WTC11 (cell line): Measurements from ENCODE around the gene MYO5B. TPM values are rescaled to one million over a fixed set of nuclear protein-coding genes. Genes with fewer than 3 reads are reported as not detected.

Experiments
- ATAC-seq: fragments of 200-7000 bp; cut with Tn5 transposase; 2 replicates; pipeline ENCODE4 v1.10.0; 2021; ENCODE audit warnings: mild to moderate bottlenecking, moderate library complexity
- CTCF ChIA-PET: fragments of 300-600 bp; sonication (Branson Sonifier 250); formaldehyde crosslinking; loops from one replicate; lab custom pipeline; 2021; ENCODE audit warnings: antibody characterized with exemption; lab: Charles Lee
- POLR2A ChIA-PET: fragments of 350-600 bp; sonication (Branson Sonifier 250); formaldehyde crosslinking; loops from one replicate; lab custom pipeline; 2021; ENCODE audit warnings: antibody characterized with exemption; lab: Charles Lee
- DNase-seq: peaks from one replicate; pipeline ENCODE4 v3.0.0; 2021; ENCODE audit warnings: low spot score
- H3K27ac Mint-ChIP-seq: 2 replicates; pipeline ENCODE4 v1.8.0; 2021; ENCODE audit warnings: mixed read lengths
- H3K27me3 Mint-ChIP-seq: 2 replicates; pipeline ENCODE4 v1.8.0; 2021; ENCODE audit warnings: low read depth, mild to moderate bottlenecking, moderate library complexity, mixed read lengths
- H3K36me3 Mint-ChIP-seq: 2 replicates; pipeline ENCODE4 v1.8.0; 2021; ENCODE audit warnings: mixed read lengths
- H3K4me1 Mint-ChIP-seq: 2 replicates; pipeline ENCODE4 v1.8.0; 2022; ENCODE audit warnings: mixed read lengths
- H3K4me3 Mint-ChIP-seq: 2 replicates; pipeline ENCODE4 v1.8.0; 2021; ENCODE audit warnings: mild to moderate bottlenecking, moderate library complexity, mixed read lengths
- H3K9me3 Mint-ChIP-seq: 2 replicates; pipeline ENCODE4 v1.8.0; 2021; ENCODE audit warnings: mixed read lengths
- AR ChIP-seq: fragments of 250-450 bp; sonication (Bioruptor Pico); IDR thresholded peaks from 2 replicates; pipeline ENCODE4 v1.9.0; 2021; ENCODE audit warnings: mild to moderate bottlenecking
- CBFB ChIP-seq: sonication (generic); formaldehyde crosslinking; IDR thresholded peaks from 2 replicates; pipeline ENCODE4 v1.8.1; 2022; ENCODE audit warnings: mild to moderate bottlenecking, low read depth, missing genetic modification reagents
- FOXP1 ChIP-seq: sonication (generic); formaldehyde crosslinking; IDR thresholded peaks from 2 replicates; pipeline ENCODE4 v1.8.0; 2022; ENCODE audit warnings: missing genetic modification reagents, mild to moderate bottlenecking, moderate library complexity, borderline replicate concordance
- HMGXB4 ChIP-seq: sonication (generic); formaldehyde crosslinking; IDR thresholded peaks from 2 replicates; pipeline ENCODE4 v1.8.1; 2023; ENCODE audit warnings: mild to moderate bottlenecking, moderate library complexity, missing genetic modification reagents
- IRF2 ChIP-seq: sonication (generic); formaldehyde crosslinking; IDR thresholded peaks from 2 replicates; pipeline ENCODE4 v1.8.0; 2022; ENCODE audit warnings: low read depth, missing genetic modification reagents, borderline replicate concordance
- JUN ChIP-seq: sonication (generic); formaldehyde crosslinking; IDR thresholded peaks from 2 replicates; pipeline ENCODE4 v1.8.0; 2023; ENCODE audit warnings: mild to moderate bottlenecking, missing genetic modification reagents
- MLX ChIP-seq: sonication (generic); formaldehyde crosslinking; IDR thresholded peaks from 2 replicates; pipeline ENCODE4 v1.8.1; 2023; ENCODE audit warnings: mild to moderate bottlenecking, missing genetic modification reagents, moderate library complexity
- MXD4 ChIP-seq: fragments of 250-450 bp; sonication (Bioruptor Pico); IDR thresholded peaks from 2 replicates; pipeline ENCODE4 v1.8.0; 2021; ENCODE audit warnings: mild to moderate bottlenecking, moderate library complexity, borderline replicate concordance
- MYBL2 ChIP-seq: sonication (generic); formaldehyde crosslinking; IDR thresholded peaks from 2 replicates; pipeline ENCODE4 v1.8.1; 2023; ENCODE audit warnings: mild to moderate bottlenecking, moderate library complexity, missing genetic modification reagents
- NFATC4 ChIP-seq: fragments of 250-450 bp; sonication (Bioruptor Pico); IDR thresholded peaks from 2 replicates; pipeline ENCODE4 v1.9.0; 2021; ENCODE audit warnings: mild to moderate bottlenecking
- NFYB ChIP-seq: sonication (generic); formaldehyde crosslinking; conservative IDR thresholded peaks from 2 replicates; pipeline ENCODE4 v1.8.0; 2022; ENCODE audit warnings: low read depth, missing genetic modification reagents
- NR3C1 ChIP-seq: sonication (generic); formaldehyde crosslinking; conservative IDR thresholded peaks from 2 replicates; pipeline ENCODE4 v1.8.1; 2023; ENCODE audit warnings: low read depth, mild to moderate bottlenecking, missing genetic modification reagents
- OVOL2 ChIP-seq: fragments of 250-450 bp; sonication (Bioruptor Pico); IDR thresholded peaks from 2 replicates; pipeline ENCODE4 v1.9.0; 2021; ENCODE audit warnings: mild to moderate bottlenecking, borderline replicate concordance
- TEAD4 ChIP-seq: sonication (generic); formaldehyde crosslinking; IDR thresholded peaks from 2 replicates; pipeline ENCODE4 v1.8.0; 2022; ENCODE audit warnings: mild to moderate bottlenecking, missing genetic modification reagents
- TP53 ChIP-seq: sonication (generic); formaldehyde crosslinking; IDR thresholded peaks from 2 replicates; pipeline ENCODE4 v1.8.1; 2023; ENCODE audit warnings: mild to moderate bottlenecking, missing genetic modification reagents
- ZNF263 ChIP-seq: sonication (generic); formaldehyde crosslinking; IDR thresholded peaks from 2 replicates; pipeline ENCODE4 v1.8.1; 2022; ENCODE audit warnings: low read depth, mild to moderate bottlenecking, moderate library complexity, missing genetic modification reagents
- ZNF317 ChIP-seq: sonication (generic); formaldehyde crosslinking; IDR thresholded peaks from 2 replicates; pipeline ENCODE4 v1.8.1; 2023; ENCODE audit warnings: low read depth, mild to moderate bottlenecking, moderate library complexity, missing genetic modification reagents, borderline replicate concordance
- ZNF671 ChIP-seq: fragments of 250-450 bp; sonication (Bioruptor Pico); IDR thresholded peaks from 2 replicates; pipeline ENCODE4 v1.8.0; 2021; ENCODE audit warnings: mild to moderate bottlenecking
- total RNA-seq: library from RNA; stranded (reverse); gene quantifications from 3 replicates; pipeline ENCODE4 v1.2.3, GENCODE V29; 2021
- TF ChIP-seq, protein P1 (sequence below): fragments of 250-450 bp; sonication (Bioruptor Pico); conservative IDR thresholded peaks from 2 replicates; pipeline ENCODE4 v1.9.0; 2021; ENCODE audit warnings: mild to moderate bottlenecking
- TF ChIP-seq, protein P2 (sequence below): sonication (generic); formaldehyde crosslinking; IDR thresholded peaks from 2 replicates; pipeline ENCODE4 v1.8.1; 2023; ENCODE audit warnings: mild to moderate bottlenecking, missing genetic modification reagents, moderate library complexity

The MYO5B gene
- total RNA-seq, 1 experiment from 2014 or later = 8.7 TPM

- DNase-seq = no peak
- TF ChIP-seq, protein P1, sequence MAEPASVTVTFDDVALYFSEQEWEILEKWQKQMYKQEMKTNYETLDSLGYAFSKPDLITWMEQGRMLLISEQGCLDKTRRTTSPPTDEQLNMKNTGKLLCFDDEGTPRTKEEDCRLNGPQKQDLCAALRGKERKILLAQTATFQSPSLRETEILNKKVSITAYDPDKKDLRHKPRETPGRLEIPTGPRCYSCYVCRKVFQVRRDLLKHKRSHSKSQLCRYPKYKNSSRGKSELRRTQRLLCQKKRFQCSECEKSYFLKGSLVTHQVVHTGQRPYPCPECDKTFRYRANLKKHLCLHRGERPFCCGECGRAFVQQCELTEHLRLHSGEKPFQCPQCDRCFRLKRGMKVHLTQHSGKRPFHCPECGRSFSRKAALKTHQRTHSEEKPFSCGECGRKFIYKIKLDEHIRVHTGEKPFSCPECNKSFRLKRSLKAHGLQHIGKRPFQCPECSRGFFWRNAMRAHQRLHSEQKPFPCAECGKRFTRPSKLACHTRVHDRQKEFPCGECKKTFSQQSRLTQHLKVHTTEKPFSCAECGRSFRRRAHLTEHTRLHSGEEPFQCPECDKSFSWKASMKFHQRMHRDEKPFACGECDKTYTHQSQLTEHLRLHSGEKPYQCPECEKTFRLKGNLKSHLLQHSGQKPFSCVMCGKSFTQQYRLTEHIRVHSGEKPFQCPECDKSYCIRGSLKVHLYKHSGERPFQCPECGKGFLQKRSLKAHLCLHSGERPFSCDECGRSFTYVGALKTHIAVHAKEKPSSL (CRISPR knock-in tag) = no peak
- TF ChIP-seq ZNF671 (no peak), MYBL2 (CRISPR knock-in tag) (no peak), IRF2 (CRISPR knock-in tag) (no peak), TP53 (CRISPR knock-in tag) (no peak), MLX (CRISPR knock-in tag) (no peak), MXD4 (CRISPR knock-in tag) (no peak)
- TF ChIP-seq, all 79 proteins: peak for 0
- Mint-ChIP-seq H3K9me3 (peaks cover 2% of the 10 kb centered on the region), H3K4me3 (no peak overlapping the region), H3K27me3 (no peaks in the 10 kb centered on the region), H3K4me1 (peaks cover 5% of the 10 kb centered on the region), H3K27ac (no peak overlapping the region), H3K36me3 (no peaks in the 10 kb centered on the region)
- ATAC-seq = no peak
- CTCF ChIA-PET = no interaction called here
- POLR2A ChIA-PET = no interaction called here
Measured at GRCh38 chr18:50142441-50143120, 52.4 kb downstream of the MYO5B start.

- peaks cover 5% of the 10 kb centered on the region for H3K9me3 Mint-ChIP-seq
- ChIA-PET CTCF (no interaction called here), POLR2A (no interaction called here)
- no peaks in the 10 kb centered on the region for H3K36me3 Mint-ChIP-seq
- H3K27ac Mint-ChIP-seq = no peak overlapping the region
- H3K4me3 Mint-ChIP-seq = no peak overlapping the region
- H3K4me1 Mint-ChIP-seq = peaks cover 12% of the 10 kb centered on the region
- TF ChIP-seq, protein P2, sequence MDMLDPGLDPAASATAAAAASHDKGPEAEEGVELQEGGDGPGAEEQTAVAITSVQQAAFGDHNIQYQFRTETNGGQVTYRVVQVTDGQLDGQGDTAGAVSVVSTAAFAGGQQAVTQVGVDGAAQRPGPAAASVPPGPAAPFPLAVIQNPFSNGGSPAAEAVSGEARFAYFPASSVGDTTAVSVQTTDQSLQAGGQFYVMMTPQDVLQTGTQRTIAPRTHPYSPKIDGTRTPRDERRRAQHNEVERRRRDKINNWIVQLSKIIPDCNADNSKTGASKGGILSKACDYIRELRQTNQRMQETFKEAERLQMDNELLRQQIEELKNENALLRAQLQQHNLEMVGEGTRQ = no peak
- no peak for TF ChIP-seq NR3C1 (CRISPR knock-in tag)
- no peak for TF ChIP-seq TEAD4 (CRISPR knock-in tag)
- TF ChIP-seq JUN (CRISPR knock-in tag) = no peak
- TF ChIP-seq CBFB = no peak
- TF ChIP-seq FOXP1 (CRISPR knock-in tag) = no peak
- no peak for TF ChIP-seq NFATC4 (CRISPR knock-in tag)
- no peak for TF ChIP-seq HMGXB4
- TF ChIP-seq OVOL2 = no peak
- no peak for TF ChIP-seq NFYB (CRISPR knock-in tag)
- TF ChIP-seq ZNF317 (CRISPR knock-in tag) = no peak
- no peak for TF ChIP-seq IRF2 (CRISPR knock-in tag)
- no peak for TF ChIP-seq ZNF263 (CRISPR knock-in tag)
- TF ChIP-seq AR (CRISPR knock-in tag) = no peak
- TF ChIP-seq, all 79 proteins: peak for 0
- no peak for DNase-seq
- ATAC-seq = no peak
- no peaks in the 10 kb centered on the region for H3K27me3 Mint-ChIP-seq
Measured at GRCh38 chr18:50138181-50139064, 56.5 kb downstream of the MYO5B start.
